ENCODE measurements around the gene SERPINE1. TPM values are rescaled to one million over a fixed set of nuclear protein-coding genes. Genes with fewer than 3 reads are reported as not detected.
A peak's percentile ranks its signal among the peaks of the same experiment; 100 is the strongest.

The SERPINE1 gene
- total and polyA plus RNA-seq, 2 of the 13 experiments (the other 11 are each of a cell fraction or from before 2014, with no cell fraction given), result 21.2 to 1,576 TPM

DNA sequence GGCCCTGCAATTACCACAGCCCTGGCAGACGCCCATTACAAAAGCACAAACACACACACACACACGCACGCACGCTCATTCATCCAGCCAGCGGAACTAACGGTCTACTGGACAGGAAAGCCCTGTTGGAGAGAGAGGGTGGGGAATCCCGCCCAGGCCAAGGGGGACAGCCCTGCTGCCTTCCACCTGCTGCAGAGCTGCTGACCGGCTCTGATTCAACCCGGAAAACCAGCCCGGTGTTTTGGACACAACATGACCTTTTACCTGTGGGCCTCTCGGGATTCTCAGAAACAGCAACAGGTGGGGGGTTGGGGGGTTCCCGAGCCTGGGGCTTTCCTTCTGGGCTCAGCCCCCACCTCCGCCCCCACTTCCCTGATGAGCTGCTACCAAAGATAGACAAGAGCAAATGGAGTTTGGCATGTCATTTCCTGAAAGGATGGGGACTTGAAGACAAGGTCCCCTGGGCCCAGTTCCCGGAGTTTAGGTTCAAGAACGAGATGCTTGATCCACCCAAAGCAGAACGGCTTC is 18.5 kb upstream of the SERPINE1 start (continued):
- TF ChIP-seq TAF15 (IDR thresholded peaks at IDR 0.05; ENCODE audit: low read depth, low read length, poor library complexity, severe bottlenecking) (no peak), ZNF326 (CRISPR knock-in tag; IDR thresholded peaks at IDR 0.05; ENCODE audit: borderline replicate concordance) (no peak), ZNF710 (CRISPR knock-in tag; IDR thresholded peaks at IDR 0.05; ENCODE audit: borderline replicate concordance) (peak; percentile 87), SIX1 (CRISPR knock-in tag; IDR thresholded peaks at IDR 0.05; ENCODE audit: borderline replicate concordance) (no peak), FOSL2 (CRISPR knock-in tag; IDR thresholded peaks at IDR 0.05) (peak; percentile 18; the same call in 1 of the 2 replicates), ZNF598 (CRISPR knock-in tag; IDR thresholded peaks at IDR 0.05; ENCODE audit: borderline replicate concordance) (no peak), ZNF577 (CRISPR knock-in tag; IDR thresholded peaks at IDR 0.05; ENCODE audit: borderline replicate concordance, low read depth) (no peak), ZNF704 (CRISPR knock-in tag; IDR thresholded peaks at IDR 0.05; ENCODE audit: borderline replicate concordance) (no peak), ELF3 (CRISPR knock-in tag; IDR thresholded peaks at IDR 0.05) (peak; percentile 91), ZNF639 (CRISPR knock-in tag; conservative IDR thresholded peaks at IDR 0.05) (no peak), BRCA1 (CRISPR knock-in tag; IDR thresholded peaks at IDR 0.05) (no peak), ZNF773 (CRISPR knock-in tag; IDR thresholded peaks at IDR 0.05; ENCODE audit: borderline replicate concordance) (no peak), ZNF253 (CRISPR knock-in tag; IDR thresholded peaks at IDR 0.05; ENCODE audit: borderline replicate concordance) (no peak), MTA1 (CRISPR knock-in tag; IDR thresholded peaks at IDR 0.05; ENCODE audit: borderline replicate concordance) (no peak; the same call in 1 of the 2 replicates), ATF7 (IDR thresholded peaks at IDR 0.05) (no peak), ATF7 (CRISPR knock-in tag; IDR thresholded peaks at IDR 0.05) (peak; percentile 68; the same call in 1 of the 2 replicates), SIN3A (IDR thresholded peaks at IDR 0.05; ENCODE audit: borderline replicate concordance, low read depth, low read length) (peak; percentile 54; the same call in 1 of the 2 replicates), CBX5 (CRISPR knock-in tag; IDR thresholded peaks at IDR 0.05; ENCODE audit: borderline replicate concordance) (no peak), ZNF619 (CRISPR knock-in tag; IDR thresholded peaks at IDR 0.05) (no peak), ZNF24 (IDR thresholded peaks at IDR 0.05) (no peak)
- TF ChIP-seq, protein P1, sequence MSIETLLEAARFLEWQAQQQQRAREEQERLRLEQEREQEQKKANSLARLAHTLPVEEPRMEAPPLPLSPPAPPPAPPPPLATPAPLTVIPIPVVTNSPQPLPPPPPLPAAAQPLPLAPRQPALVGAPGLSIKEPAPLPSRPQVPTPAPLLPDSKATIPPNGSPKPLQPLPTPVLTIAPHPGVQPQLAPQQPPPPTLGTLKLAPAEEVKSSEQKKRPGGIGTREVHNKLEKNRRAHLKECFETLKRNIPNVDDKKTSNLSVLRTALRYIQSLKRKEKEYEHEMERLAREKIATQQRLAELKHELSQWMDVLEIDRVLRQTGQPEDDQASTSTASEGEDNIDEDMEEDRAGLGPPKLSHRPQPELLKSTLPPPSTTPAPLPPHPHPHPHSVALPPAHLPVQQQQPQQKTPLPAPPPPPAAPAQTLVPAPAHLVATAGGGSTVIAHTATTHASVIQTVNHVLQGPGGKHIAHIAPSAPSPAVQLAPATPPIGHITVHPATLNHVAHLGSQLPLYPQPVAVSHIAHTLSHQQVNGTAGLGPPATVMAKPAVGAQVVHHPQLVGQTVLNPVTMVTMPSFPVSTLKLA (IDR thresholded peaks at IDR 0.05), result no peak
- TF ChIP-seq, protein P2, sequence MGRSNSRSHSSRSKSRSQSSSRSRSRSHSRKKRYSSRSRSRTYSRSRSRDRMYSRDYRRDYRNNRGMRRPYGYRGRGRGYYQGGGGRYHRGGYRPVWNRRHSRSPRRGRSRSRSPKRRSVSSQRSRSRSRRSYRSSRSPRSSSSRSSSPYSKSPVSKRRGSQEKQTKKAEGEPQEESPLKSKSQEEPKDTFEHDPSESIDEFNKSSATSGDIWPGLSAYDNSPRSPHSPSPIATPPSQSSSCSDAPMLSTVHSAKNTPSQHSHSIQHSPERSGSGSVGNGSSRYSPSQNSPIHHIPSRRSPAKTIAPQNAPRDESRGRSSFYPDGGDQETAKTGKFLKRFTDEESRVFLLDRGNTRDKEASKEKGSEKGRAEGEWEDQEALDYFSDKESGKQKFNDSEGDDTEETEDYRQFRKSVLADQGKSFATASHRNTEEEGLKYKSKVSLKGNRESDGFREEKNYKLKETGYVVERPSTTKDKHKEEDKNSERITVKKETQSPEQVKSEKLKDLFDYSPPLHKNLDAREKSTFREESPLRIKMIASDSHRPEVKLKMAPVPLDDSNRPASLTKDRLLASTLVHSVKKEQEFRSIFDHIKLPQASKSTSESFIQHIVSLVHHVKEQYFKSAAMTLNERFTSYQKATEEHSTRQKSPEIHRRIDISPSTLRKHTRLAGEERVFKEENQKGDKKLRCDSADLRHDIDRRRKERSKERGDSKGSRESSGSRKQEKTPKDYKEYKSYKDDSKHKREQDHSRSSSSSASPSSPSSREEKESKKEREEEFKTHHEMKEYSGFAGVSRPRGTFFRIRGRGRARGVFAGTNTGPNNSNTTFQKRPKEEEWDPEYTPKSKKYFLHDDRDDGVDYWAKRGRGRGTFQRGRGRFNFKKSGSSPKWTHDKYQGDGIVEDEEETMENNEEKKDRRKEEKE (IDR thresholded peaks at IDR 0.05), result no peak

Data from HepG2 (cell line).